ENCODE measurements around the gene ICAM2. TPM values are rescaled to one million over a fixed set of nuclear protein-coding genes. Genes with fewer than 3 reads are reported as not detected.

The ICAM2 gene
- total RNA-seq, 1 donor from 2014 or later = 55.7 TPM

- H3K36me3 ChIP-seq = no peaks in the 10 kb centered on the region
- no peaks in the 10 kb centered on the region for H3K9me3 ChIP-seq
- H3K27me3 ChIP-seq = no peaks in the 10 kb centered on the region
- intact Hi-C loops (cut with DNase I) = no loop called here
- no peak for TF ChIP-seq POLR2AphosphoS5 (IDR thresholded peaks at IDR 0.05; ENCODE audit: insufficient read depth in 1 of 2, low read depth in 1 of 2)
- no peak for TF ChIP-seq POLR2A (IDR thresholded peaks at IDR 0.05)
- TF ChIP-seq CTCF (IDR thresholded peaks at IDR 0.05) = no peak
- no peak for DNase-seq (ENCODE audit: extremely low spot score in 2 of 2)
- H3K4me1 ChIP-seq = no peaks in the 10 kb centered on the region
- no peak overlapping the region for H3K4me3 ChIP-seq
- H3K27ac ChIP-seq = no peak overlapping the region
These were observed 46.4 kb downstream of the ICAM2 start for GRCh38 chr17:63973930-63974593.

DNA sequence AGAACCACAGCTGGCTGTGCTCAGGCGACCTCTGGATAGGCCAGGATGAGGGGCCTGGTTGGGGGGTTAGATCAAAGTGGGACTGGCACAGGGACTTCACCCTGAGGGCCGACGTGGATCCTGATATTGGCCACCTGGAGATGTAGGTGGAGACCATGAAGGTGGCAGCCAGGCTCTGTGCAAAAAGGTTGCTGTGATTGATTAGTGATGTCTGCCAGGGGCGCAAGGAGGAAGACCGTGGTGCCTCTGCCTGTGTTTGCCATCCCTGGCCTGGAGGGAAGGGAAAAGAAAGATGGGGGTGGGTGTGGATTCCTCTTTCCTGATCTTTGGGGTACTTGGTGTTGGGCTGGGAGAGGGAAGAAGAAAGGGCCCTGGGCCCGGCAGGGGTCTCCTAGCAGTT, 47.2 kb downstream of the ICAM2 start:
- intact Hi-C loops (cut with DNase I) = no loop called here
- Histone ChIP-seq H3K27me3 (no peaks in the 10 kb centered on the region), H3K9me3 (no peaks in the 10 kb centered on the region), H3K36me3 (no peaks in the 10 kb centered on the region), H3K27ac (no peak overlapping the region), H3K4me1 (no peaks in the 10 kb centered on the region), H3K4me3 (no peak overlapping the region)
- DNase-seq (ENCODE audit: extremely low spot score in 2 of 2) = no peak
- no peak for TF ChIP-seq CTCF (IDR thresholded peaks at IDR 0.05)
- TF ChIP-seq POLR2A (IDR thresholded peaks at IDR 0.05) = no peak
- no peak for TF ChIP-seq POLR2AphosphoS5 (IDR thresholded peaks at IDR 0.05; ENCODE audit: insufficient read depth in 1 of 2, low read depth in 1 of 2)

- Histone ChIP-seq H3K36me3 (no peaks in the 10 kb centered on the region), H3K4me1 (no peaks in the 10 kb centered on the region), H3K27ac (no peak within 1 kb of the TSS), H3K4me3 (no peak within 1 kb of the TSS), H3K27me3 (no peaks in the 10 kb centered on the region), H3K9me3 (no peaks in the 10 kb centered on the region)
- TF ChIP-seq POLR2AphosphoS5 (IDR thresholded peaks at IDR 0.05; ENCODE audit: insufficient read depth in 1 of 2, low read depth in 1 of 2) (no peak), POLR2A (IDR thresholded peaks at IDR 0.05) (no peak), CTCF (IDR thresholded peaks at IDR 0.05) (no peak)
- no peak for DNase-seq (ENCODE audit: extremely low spot score in 2 of 2)
- intact Hi-C loops (cut with DNase I) = no loop called here
These were observed 47.6 kb downstream of the ICAM2 start, which contains the start of gene SCN4A for GRCh38 chr17:63972796-63973195. TSS of gene SCN4A (minus strand) at chr17:63972918. CDS start at chr17:63972841, 77 bp downstream.

DNA sequence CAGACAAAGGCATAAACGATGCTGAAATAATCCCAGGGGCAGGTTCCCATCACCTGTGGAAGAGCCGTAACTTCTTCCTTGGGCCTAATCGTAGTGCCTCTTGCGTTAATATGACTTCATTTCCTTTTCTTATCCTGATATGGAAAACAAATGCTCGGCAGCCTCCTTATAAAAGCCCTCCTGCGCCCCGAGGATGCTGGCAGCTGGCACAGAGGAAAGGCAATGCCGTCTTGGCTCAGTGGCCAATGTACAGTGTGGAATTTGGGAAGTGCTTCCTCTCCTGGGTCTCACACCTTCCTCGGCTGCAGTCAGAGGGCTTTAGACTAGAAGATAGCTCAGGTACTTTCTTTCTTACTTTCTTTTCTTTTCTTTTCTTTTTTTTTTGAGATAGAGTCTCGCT, 51.2 kb downstream of the ICAM2 start:
- H3K27ac ChIP-seq = no peak overlapping the region
- no peaks in the 10 kb centered on the region for H3K9me3 ChIP-seq
- intact Hi-C loops (cut with DNase I) = no loop called here
- H3K27me3 ChIP-seq = no peaks in the 10 kb centered on the region
- H3K36me3 ChIP-seq = no peaks in the 10 kb centered on the region
- H3K4me3 ChIP-seq = no peak overlapping the region
- H3K4me1 ChIP-seq = no peaks in the 10 kb centered on the region
- no peak for DNase-seq (ENCODE audit: extremely low spot score in 2 of 2)
- TF ChIP-seq POLR2AphosphoS5 (IDR thresholded peaks at IDR 0.05; ENCODE audit: insufficient read depth in 1 of 2, low read depth in 1 of 2) (no peak), CTCF (IDR thresholded peaks at IDR 0.05) (no peak), POLR2A (IDR thresholded peaks at IDR 0.05) (no peak)

GRCh38 chr17:63967953-63968352, 52.5 kb downstream of the ICAM2 start:
- Histone ChIP-seq H3K4me3 (no peak overlapping the region), H3K27ac (no peak overlapping the region), H3K4me1 (no peaks in the 10 kb centered on the region), H3K36me3 (no peaks in the 10 kb centered on the region), H3K9me3 (no peaks in the 10 kb centered on the region), H3K27me3 (no peaks in the 10 kb centered on the region)
- intact Hi-C loops (cut with DNase I) = no loop called here
- no peak for DNase-seq (ENCODE audit: extremely low spot score in 2 of 2)
- TF ChIP-seq POLR2A (IDR thresholded peaks at IDR 0.05) (no peak), POLR2AphosphoS5 (IDR thresholded peaks at IDR 0.05; ENCODE audit: insufficient read depth in 1 of 2, low read depth in 1 of 2) (no peak), CTCF (IDR thresholded peaks at IDR 0.05) (no peak)

Data from vagina (tissue), 2 donors.